Ishikawa (cell line): ENCODE data around the gene ADGRL3.

Experiments used
- EGR1 ChIP-seq: IDR thresholded peaks from 2 replicates; pipeline ENCODE4 v1.6.1; 2012
- EP300 ChIP-seq: IDR thresholded peaks from 2 replicates; pipeline ENCODE4 v1.6.1; 2012; ENCODE audit warnings: borderline replicate concordance
- NFIC ChIP-seq: IDR thresholded peaks from 2 replicates; pipeline ENCODE4 v1.6.1; 2012
- RAD21 ChIP-seq: IDR thresholded peaks from 2 replicates; pipeline ENCODE4 v1.6.1; 2012; ENCODE audit warnings: low read depth
- REST ChIP-seq: IDR thresholded peaks from 2 replicates; pipeline ENCODE4 v1.6.1; 2012; ENCODE audit warnings: low read depth, mild to moderate bottlenecking
- TAF1 ChIP-seq: IDR thresholded peaks from 2 replicates; pipeline ENCODE4 v1.6.1; 2012; ENCODE audit warnings: low read depth, mild to moderate bottlenecking
- YY1 ChIP-seq: IDR thresholded peaks from 2 replicates; pipeline ENCODE4 v1.6.1; 2012; ENCODE audit warnings: low read depth
- ZBTB7A ChIP-seq: IDR thresholded peaks from 2 replicates; pipeline ENCODE4 v1.6.1; 2012; ENCODE audit warnings: low read depth
- TF ChIP-seq, protein P1 (sequence below): IDR thresholded peaks from 2 replicates; pipeline ENCODE4 v1.6.1; 2012
- TF ChIP-seq, protein P2 (sequence below): IDR thresholded peaks from 2 replicates; pipeline ENCODE4 v1.6.1; 2012

- TF ChIP-seq TAF1 (no peak), EP300 (no peak), REST (no peak), EGR1 (no peak), ZBTB7A (no peak), RAD21 (no peak), YY1 (no peak), NFIC (no peak)
- TF ChIP-seq, protein P1, sequence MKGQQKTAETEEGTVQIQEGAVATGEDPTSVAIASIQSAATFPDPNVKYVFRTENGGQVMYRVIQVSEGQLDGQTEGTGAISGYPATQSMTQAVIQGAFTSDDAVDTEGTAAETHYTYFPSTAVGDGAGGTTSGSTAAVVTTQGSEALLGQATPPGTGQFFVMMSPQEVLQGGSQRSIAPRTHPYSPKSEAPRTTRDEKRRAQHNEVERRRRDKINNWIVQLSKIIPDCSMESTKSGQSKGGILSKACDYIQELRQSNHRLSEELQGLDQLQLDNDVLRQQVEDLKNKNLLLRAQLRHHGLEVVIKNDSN = no peak
- TF ChIP-seq, protein P2, sequence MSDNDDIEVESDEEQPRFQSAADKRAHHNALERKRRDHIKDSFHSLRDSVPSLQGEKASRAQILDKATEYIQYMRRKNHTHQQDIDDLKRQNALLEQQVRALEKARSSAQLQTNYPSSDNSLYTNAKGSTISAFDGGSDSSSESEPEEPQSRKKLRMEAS = no peak
Measured at GRCh38 chr4:61786211-61786610, 586.1 kb downstream of the ADGRL3 start.
